ELF-1 (cell line): ENCODE data around the gene PTPRN2.

Experiments used
- DNase-seq: peaks from one replicate; pipeline ENCODE4 v3.0.0-alpha.2; 2016; ENCODE audit warnings: low read depth, low spot score

The PTPRN2 gene

GRCh38 chr7:158143196-158144120 is 444.2 kb downstream of the PTPRN2 start:
- DNase-seq = no peak

GRCh38 chr7:158142657-158143056 is 445.0 kb downstream of the PTPRN2 start:
- DNase-seq = no peak

GRCh38 chr7:158141806-158142518 is 445.7 kb downstream of the PTPRN2 start:
- no peak for DNase-seq

- DNase-seq = no peak
Measured at GRCh38 chr7:158141221-158141582, 446.4 kb downstream of the PTPRN2 start.

- no peak for DNase-seq
Measured at GRCh38 chr7:158140538-158141220, 446.9 kb downstream of the PTPRN2 start.

GRCh38 chr7:158139499-158139898 is 448.1 kb downstream of the PTPRN2 start:
- no peak for DNase-seq

GRCh38 chr7:158138329-158138597 is 449.4 kb downstream of the PTPRN2 start:
- no peak for DNase-seq

GRCh38 chr7:158137516-158138328 is 449.9 kb downstream of the PTPRN2 start:
- DNase-seq = no peak

GRCh38 chr7:158135931-158136330 is 451.7 kb downstream of the PTPRN2 start:
- DNase-seq = no peak

GRCh38 chr7:158134824-158135223 is 452.8 kb downstream of the PTPRN2 start:
- no peak for DNase-seq

- DNase-seq = no peak
Measured at GRCh38 chr7:158133515-158134271, 453.9 kb downstream of the PTPRN2 start.

GRCh38 chr7:158133057-158133456 is 454.6 kb downstream of the PTPRN2 start:
- DNase-seq = no peak

- DNase-seq = no peak
Measured at GRCh38 chr7:158130023-158130409, 457.6 kb downstream of the PTPRN2 start.

GRCh38 chr7:158129037-158130022 is 458.3 kb downstream of the PTPRN2 start:
- DNase-seq = no peak

- DNase-seq = no peak
Measured at GRCh38 chr7:158128572-158128971, 459.1 kb downstream of the PTPRN2 start.

GRCh38 chr7:158127241-158127640 is 460.4 kb downstream of the PTPRN2 start:
- DNase-seq = no peak

- peak; percentile 36 for DNase-seq
Measured at GRCh38 chr7:158126661-158127060, 461.0 kb downstream of the PTPRN2 start.

GRCh38 chr7:158125721-158126120 is 461.9 kb downstream of the PTPRN2 start:
- peak; percentile 17 for DNase-seq

GRCh38 chr7:158125091-158125490 is 462.5 kb downstream of the PTPRN2 start:
- DNase-seq = no peak

GRCh38 chr7:158124671-158125079 is 462.9 kb downstream of the PTPRN2 start:
- DNase-seq = no peak
